GM23338 (cell line): ENCODE results near the gene CYP24A1. TPM values are rescaled to one million over a fixed set of nuclear protein-coding genes. Genes with fewer than 3 reads are reported as not detected.

Source experiments
- ATAC-seq: fragments of 200-7000 bp; cut with Tn5 transposase; 3 replicates; pipeline ENCODE4 v1.9.1; 2020
- DNase-seq: peaks from one replicate; pipeline ENCODE4 v3.0.0-alpha.2; 2015; ENCODE audit warnings: low spot score
- H2AFZ ChIP-seq: fragments of 200-600 bp; sonication (generic); 2 replicates; pipeline ENCODE4 v1.8.0; 2016; ENCODE audit warnings: antibody characterized with exemption, mild to moderate bottlenecking, moderate library complexity
- H3F3A ChIP-seq: fragments of 200-600 bp; sonication (generic); replicated peaks from 2 replicates; pipeline ENCODE4 v1.8.0; 2017; ENCODE audit warnings: antibody characterized with exemption, mixed run types, low read depth
- H3K27ac ChIP-seq: fragments of 200-600 bp; sonication (generic); 2 replicates; pipeline ENCODE4 v1.6.1; 2016; ENCODE audit warnings: low read depth
- H3K27me3 ChIP-seq: fragments of 200-600 bp; sonication (generic); 2 replicates; pipeline ENCODE4 v1.8.0; 2016; ENCODE audit warnings: mild to moderate bottlenecking, mixed run types, moderate library complexity; ENCODE audit not compliant: insufficient read depth
- H3K36me3 ChIP-seq: fragments of 200-600 bp; sonication (generic); 2 replicates; pipeline ENCODE4 v1.8.0; 2016; ENCODE audit warnings: mild to moderate bottlenecking; ENCODE audit not compliant: insufficient read depth
- H3K4me1 ChIP-seq: fragments of 200-600 bp; sonication (generic); 2 replicates; pipeline ENCODE4 v1.8.0; 2016; ENCODE audit warnings: mild to moderate bottlenecking, moderate library complexity; ENCODE audit not compliant: insufficient read depth
- H3K4me2 ChIP-seq: fragments of 200-600 bp; sonication (generic); 2 replicates; pipeline ENCODE4 v1.7.1; 2017; ENCODE audit warnings: mixed run types
- H3K4me3 ChIP-seq: fragments of 200-600 bp; sonication (generic); 2 replicates; pipeline ENCODE4 v1.6.1; 2016; ENCODE audit warnings: mixed run types
- H3K79me2 ChIP-seq: fragments of 200-600 bp; sonication (generic); replicated peaks from 2 replicates; pipeline ENCODE4 v1.8.0; 2017; ENCODE audit warnings: mild to moderate bottlenecking; ENCODE audit not compliant: insufficient read depth
- H3K9me2 ChIP-seq: fragments of 200-600 bp; sonication (generic); 2 replicates; pipeline ENCODE4 v1.8.0; 2017; ENCODE audit not compliant: insufficient read depth
- H4K20me1 ChIP-seq: fragments of 200-600 bp; sonication (generic); replicated peaks from 2 replicates; pipeline ENCODE4 v1.8.0; 2017; ENCODE audit warnings: mild to moderate bottlenecking; ENCODE audit not compliant: insufficient read depth
- H3K27ac Mint-ChIP-seq: 2 replicates; pipeline ENCODE4 v1.8.0; 2020; ENCODE audit warnings: inconsistent platforms, mild to moderate bottlenecking, moderate library complexity, mixed read lengths
- H3K27me3 Mint-ChIP-seq: 3 replicates; pipeline ENCODE4 v1.8.0; 2022; ENCODE audit warnings: low read depth, mild to moderate bottlenecking, moderate library complexity, mixed read lengths, inconsistent platforms; ENCODE audit not compliant: insufficient read depth, poor library complexity
- H3K36me3 Mint-ChIP-seq: 3 replicates; pipeline ENCODE4 v1.8.0; 2021; ENCODE audit warnings: low read depth, mild to moderate bottlenecking, inconsistent platforms, moderate library complexity, mixed read lengths
- H3K4me1 Mint-ChIP-seq: 3 replicates; pipeline ENCODE4 v1.8.0; 2020; ENCODE audit warnings: mild to moderate bottlenecking, inconsistent platforms, mixed read lengths
- H3K4me3 Mint-ChIP-seq: 3 replicates; pipeline ENCODE4 v1.8.0; 2021; ENCODE audit warnings: moderate library complexity, mild to moderate bottlenecking, inconsistent platforms, mixed read lengths
- H3K9me3 Mint-ChIP-seq: 3 replicates; pipeline ENCODE4 v1.8.0; 2020; ENCODE audit warnings: moderate library complexity, mild to moderate bottlenecking, inconsistent platforms, mixed read lengths
- CREB1 ChIP-seq: fragments of 250-450 bp; sonication (Bioruptor Pico); IDR thresholded peaks from 2 replicates; pipeline ENCODE4 v1.5.0; 2020; ENCODE audit warnings: low read depth, mild to moderate bottlenecking, moderate library complexity
- CTCF ChIP-seq, 2 experiments: fragments of 200-600 bp in 1 of 2; sonication (generic) in 1 of 2; conservative IDR thresholded peaks; 2 replicates each; pipeline versions ENCODE4 v1.5.1 to v1.6.1; 2016 to 2017; ENCODE audit warnings: antibody characterized with exemption in 2 of 2, low read depth in 2 of 2, mild to moderate bottlenecking in 2 of 2, moderate library complexity in 1 of 2
- ETS1 ChIP-seq: IDR thresholded peaks from 2 replicates; pipeline ENCODE4 v1.6.1; 2016; ENCODE audit warnings: antibody characterized with exemption
- EZH2 ChIP-seq: fragments of 200-600 bp; sonication (generic); IDR thresholded peaks from one replicate; pipeline ENCODE4 v1.8.0; 2017; ENCODE audit warnings: antibody characterized with exemption, mild to moderate bottlenecking, low read depth; ENCODE audit not compliant: unreplicated experiment
- JUNB ChIP-seq: IDR thresholded peaks from one replicate; pipeline ENCODE4 v1.6.1; 2016; ENCODE audit warnings: antibody characterized with exemption; ENCODE audit not compliant: unreplicated experiment
- NANOG ChIP-seq: IDR thresholded peaks from 2 replicates; pipeline ENCODE4 v1.6.1; 2016; ENCODE audit warnings: antibody characterized with exemption, borderline replicate concordance
- POLR2AphosphoS5 ChIP-seq: IDR thresholded peaks from 2 replicates; pipeline ENCODE4 v1.6.1; 2016; ENCODE audit warnings: antibody characterized with exemption, low read depth
- REST ChIP-seq: IDR thresholded peaks from one replicate; pipeline ENCODE4 v1.6.1; 2018; ENCODE audit warnings: antibody characterized with exemption; ENCODE audit not compliant: unreplicated experiment
- ZNF114 ChIP-seq: fragments of 250-450 bp; sonication (Bioruptor Pico); IDR thresholded peaks from 2 replicates; pipeline ENCODE4 v1.5.0; 2020; ENCODE audit warnings: mild to moderate bottlenecking, moderate library complexity
- ZNF331 ChIP-seq: fragments of 250-450 bp; sonication (Bioruptor Pico); IDR thresholded peaks from 2 replicates; pipeline ENCODE4 v1.5.0; 2020; ENCODE audit warnings: low read depth, mild to moderate bottlenecking, moderate library complexity
- polyA plus RNA-seq: library from polyadenylated mRNA; unstranded; fragments of >200 nt; fragmentation: Nextera tagmentation; extraction: Ambion mirVana; gene quantifications from 2 replicates; pipeline ENCODE4 v1.2.1, GENCODE V29; 2016
- total RNA-seq: library from RNA; depleted of rRNA; stranded (reverse); fragments of >200 nt; shearing (Covaris generic); gene quantifications from 2 replicates; pipeline ENCODE4 v1.2.3, GENCODE V29; 2014

The CYP24A1 gene
- total and polyA plus RNA-seq, 2 experiments from 2014 or later: 0.10 TPM; not detected in 1

GRCh38 chr20:54148947-54149764, 24.6 kb downstream of the CYP24A1 start (continued):
- TF ChIP-seq CREB1 (CRISPR knock-in tag): no peak
- TF ChIP-seq CTCF (conservative IDR thresholded peaks at IDR 0.05; ENCODE audit: low read depth in 2 of 2): no peak
- TF ChIP-seq REST: no peak
- no peak for TF ChIP-seq JUNB
- no peak for TF ChIP-seq ZNF331 (CRISPR knock-in tag)
- TF ChIP-seq POLR2AphosphoS5: no peak
- TF ChIP-seq NANOG: no peak

GRCh38 chr20:54146672-54147071, 27.1 kb downstream of the CYP24A1 start:
- ATAC-seq (no peak), DNase-seq (no peak)
- no peaks in the 10 kb centered on the region for H3K9me2 ChIP-seq
- no peaks in the 10 kb centered on the region; the same call in 2 of the 3 replicates for H3K9me3 Mint-ChIP-seq
- no peaks in the 10 kb centered on the region for H3F3A ChIP-seq
- no peaks in the 10 kb centered on the region for H3K79me2 ChIP-seq
- no peak overlapping the region for H3K4me3 Mint-ChIP-seq
- peak overlapping the region; percentile 39; the same call in 1 of the 2 replicates for H2AFZ ChIP-seq
- H3K4me1 Mint-ChIP-seq: peaks cover 5% of the 10 kb centered on the region; the same call in 2 of the 3 replicates
- H3K36me3 ChIP-seq: no peaks in the 10 kb centered on the region
- H3K4me1 ChIP-seq: no peaks in the 10 kb centered on the region
- H3K27me3 Mint-ChIP-seq: no peaks in the 10 kb centered on the region
- H3K4me2 ChIP-seq: no peak overlapping the region
- H3K27ac ChIP-seq: no peak overlapping the region
- H3K36me3 Mint-ChIP-seq: no peaks in the 10 kb centered on the region; the same call in 2 of the 3 replicates
- H3K27me3 ChIP-seq: no peaks in the 10 kb centered on the region
- H3K27ac Mint-ChIP-seq: no peak overlapping the region
- H4K20me1 ChIP-seq: no peaks in the 10 kb centered on the region
- no peak overlapping the region for H3K4me3 ChIP-seq
- no peak for TF ChIP-seq CTCF (conservative IDR thresholded peaks at IDR 0.05; ENCODE audit: low read depth in 2 of 2)
- TF ChIP-seq JUNB: no peak
- no peak for TF ChIP-seq NANOG
- TF ChIP-seq ETS1: no peak
- TF ChIP-seq ZNF114 (CRISPR knock-in tag): no peak
- TF ChIP-seq EZH2: no peak
